GM19238 (cell line): ENCODE measurements around the gene HAVCR1.

Source experiments
- DNase-seq: peaks from one replicate; pipeline ENCODE4 v3.0.0; 2011; ENCODE audit warnings: low spot score; ENCODE audit not compliant: insufficient read length

The HAVCR1 gene

DNA sequence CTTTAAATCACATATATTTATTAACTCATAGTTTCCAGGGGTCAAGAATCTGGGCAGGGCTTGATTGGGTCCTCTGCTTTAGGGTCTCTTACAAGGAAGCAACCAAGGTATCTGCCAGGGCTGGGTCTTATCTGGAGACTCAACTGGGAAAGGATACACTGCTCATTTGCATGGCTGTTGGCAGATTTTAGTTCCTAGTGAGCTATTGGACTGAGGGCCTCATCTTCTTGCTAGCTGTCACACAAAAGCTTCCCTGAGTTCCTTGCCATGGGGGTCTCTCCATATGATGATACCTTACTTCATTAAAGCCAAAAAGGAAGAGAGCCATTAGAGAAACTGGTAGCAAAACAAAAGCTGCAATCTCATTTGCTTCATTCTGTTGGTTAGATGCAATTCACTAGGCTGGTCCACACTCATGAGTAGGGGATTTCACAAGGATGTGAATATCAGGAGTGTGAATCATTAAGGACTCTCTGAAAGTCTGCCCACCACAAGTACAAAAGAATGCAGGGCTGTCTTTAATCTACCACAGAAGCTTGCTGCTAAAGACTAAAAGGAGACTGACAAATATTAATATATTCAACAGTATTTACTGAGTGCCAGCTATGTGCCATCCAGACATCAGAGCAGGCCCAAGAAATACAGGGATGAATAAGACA, 53.9 kb downstream of the HAVCR1 start:
- no peak for DNase-seq

DNA sequence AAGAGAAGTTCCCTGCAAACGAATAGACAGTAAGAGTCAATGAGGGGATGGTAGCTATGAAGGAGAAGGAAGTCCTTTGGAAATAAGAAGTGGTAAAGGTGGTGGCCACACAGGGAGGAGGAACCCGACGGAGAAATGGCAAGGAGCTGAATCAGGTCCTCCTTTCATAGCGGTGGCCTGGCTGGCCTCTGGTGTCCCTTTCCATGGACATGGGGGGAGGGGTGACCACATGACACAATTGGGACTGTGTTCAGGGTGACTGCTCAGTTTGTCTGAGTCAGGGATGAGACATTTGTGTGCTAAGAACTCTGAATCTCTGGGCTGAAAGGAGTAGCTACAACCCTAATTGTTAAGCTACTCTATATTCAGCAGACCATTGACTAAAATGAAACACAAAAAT, 67.2 kb downstream of the HAVCR1 start:
- no peak for DNase-seq

DNA sequence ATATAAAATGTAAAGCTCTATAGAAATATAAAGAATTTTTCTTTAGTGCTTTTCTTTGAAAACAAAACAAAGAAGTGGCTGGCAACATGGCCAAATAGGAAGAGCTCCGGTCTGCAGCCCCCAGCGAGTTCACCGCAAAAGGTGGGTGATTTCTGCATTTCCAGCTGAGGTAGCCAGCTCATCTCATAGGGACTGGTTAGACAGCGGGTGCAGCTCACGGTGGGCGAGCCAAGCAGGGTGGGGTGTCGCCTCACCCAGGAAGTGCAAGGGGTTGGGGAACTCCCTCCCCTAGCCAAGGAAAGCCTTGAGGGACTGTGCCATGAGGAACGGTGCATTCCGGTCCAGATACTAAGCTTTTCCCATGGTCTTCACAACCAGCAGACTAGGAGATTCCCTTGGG, 74.9 kb downstream of the HAVCR1 start:
- no peak for DNase-seq

DNA sequence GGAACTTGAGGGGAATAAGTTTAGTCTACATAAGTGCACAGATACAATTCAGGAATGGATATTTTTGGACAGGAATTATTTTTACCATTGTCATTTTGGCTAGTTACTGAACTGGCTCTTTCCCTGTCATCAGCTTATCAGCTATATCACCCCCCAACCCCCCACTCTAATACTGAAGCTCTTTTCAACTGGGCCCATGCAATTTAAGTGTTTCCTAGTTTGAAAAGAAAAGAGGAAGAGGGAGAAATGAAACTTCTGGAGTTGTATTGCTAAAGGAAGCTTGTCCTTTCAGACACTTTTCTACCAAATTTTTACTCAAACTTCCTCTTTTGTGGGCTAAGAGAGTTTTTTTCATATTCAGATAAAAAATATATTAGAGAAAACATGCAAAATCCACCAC, 77.4 kb downstream of the HAVCR1 start:
- no peak for DNase-seq
